H7 (cell line): Measurements from ENCODE around the gene OR8J3. TPM values are rescaled to one million over a fixed set of nuclear protein-coding genes. Genes with fewer than 3 reads are reported as not detected.
"Not testable (repeated sequence)": the region's sequence is repeated elsewhere in the genome, so short reads cannot be mapped to it uniquely, and the experiment has no call there.

Experiments used
- DNase-seq: peaks from one replicate; pipeline ENCODE4 v3.0.0; 2012
- H3K27me3 ChIP-seq: 2 replicates; pipeline ENCODE4 v1.6.0; 2011; ENCODE audit warnings: mild to moderate bottlenecking, low read length; ENCODE audit not compliant: control insufficient read depth, insufficient read depth
- H3K36me3 ChIP-seq: replicated peaks from 2 replicates; pipeline ENCODE4 v1.5.1; 2011; ENCODE audit warnings: low read length; ENCODE audit not compliant: control insufficient read depth, insufficient read depth
- H3K4me3 ChIP-seq: 2 replicates; pipeline ENCODE4 v1.5.1; 2011; ENCODE audit warnings: low read depth, mild to moderate bottlenecking, control low read depth, low read length, moderate library complexity; ENCODE audit not compliant: insufficient read depth
- total RNA-seq: library from RNA; depleted of rRNA; stranded (reverse); fragments of >200 nt; shearing (Covaris generic); gene quantifications from 2 replicates; pipeline ENCODE4 v1.2.3, GENCODE V29; 2014; rRNA removed

OR8J3 gene
- not detected in 2 replicates for total RNA-seq

GRCh38 chr11:56140151-56140661 is at the start of gene OR8J3:
Gene OR8J3, minus strand, starts transcription at chr11:56140201. Its CDS starts 2,483 bp downstream, at chr11:56137718.
- Histone ChIP-seq H3K36me3 (no peaks in the 10 kb centered on the region), H3K27me3 (no peaks in the 10 kb centered on the region), H3K4me3 (no peak within 1 kb of the TSS)
- no peak for DNase-seq

DNA sequence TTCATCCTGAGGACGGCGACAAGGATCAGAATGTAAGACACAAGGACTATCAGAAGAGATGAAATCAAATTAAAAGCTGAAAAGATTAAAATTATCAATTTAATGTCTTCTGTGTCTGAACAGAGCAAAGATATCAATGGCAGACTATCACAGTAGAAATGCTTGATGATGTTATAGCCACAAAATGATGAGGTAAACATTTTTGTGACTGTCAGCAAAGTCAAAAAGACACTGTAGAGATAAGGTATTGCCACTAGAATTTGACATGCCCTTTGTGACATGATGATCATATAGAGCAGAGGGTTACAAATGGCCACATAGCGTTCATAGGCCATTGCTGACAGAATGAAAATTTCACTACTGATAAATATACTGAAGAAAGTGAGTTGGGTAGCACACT is 48.6 kb upstream of the OR8J3 start:
- Histone ChIP-seq H3K4me3 (no peak overlapping the region), H3K27me3 (no peaks in the 10 kb centered on the region), H3K36me3 (no peaks in the 10 kb centered on the region)
- DNase-seq, result no peak

GRCh38 chr11:56183459-56183858 is 43.5 kb upstream of the OR8J3 start:
- no peaks in the 10 kb centered on the region for H3K27me3 ChIP-seq
- H3K4me3 ChIP-seq, result no peak overlapping the region
- H3K36me3 ChIP-seq, result no peaks in the 10 kb centered on the region
- no peak for DNase-seq

GRCh38 chr11:56176318-56176717 is 36.3 kb upstream of the OR8J3 start, which contains the start of gene OR5J2:
Gene OR5J2, plus strand, starts transcription at chr11:56176618. Its CDS starts 0 bp downstream, at chr11:56176618.
- Histone ChIP-seq H3K36me3 (no peaks in the 10 kb centered on the region), H3K4me3 (no peak within 1 kb of the TSS), H3K27me3 (no peaks in the 10 kb centered on the region)
- DNase-seq, result no peak

DNA sequence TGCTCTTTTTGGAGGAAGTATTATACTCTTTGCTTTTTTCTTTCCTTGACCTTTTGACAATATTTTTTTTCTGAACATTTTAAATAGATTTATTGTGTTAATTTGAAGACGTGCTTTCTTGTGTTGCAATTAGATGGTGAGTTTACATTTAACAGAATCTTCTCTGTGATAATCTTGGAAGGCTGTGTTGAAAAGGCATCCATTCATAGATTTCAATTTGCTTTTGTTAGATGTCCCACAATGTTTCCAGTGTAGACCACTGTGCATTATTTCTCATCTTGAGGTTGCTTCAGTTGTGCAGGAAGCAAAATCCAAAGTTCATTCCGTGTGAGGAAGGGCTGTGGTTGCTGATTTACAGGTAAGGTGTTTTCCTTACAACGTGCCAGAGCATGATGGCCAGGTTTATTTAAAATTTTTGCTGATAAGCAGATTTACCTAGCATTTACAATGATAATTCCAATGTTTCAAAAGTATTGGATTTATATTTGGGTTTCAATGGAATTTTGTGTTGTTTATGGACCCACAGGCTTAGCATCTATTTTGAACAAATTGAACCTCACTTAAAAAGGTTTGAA is 32.3 kb upstream of the OR8J3 start:
- H3K36me3 ChIP-seq, result no peaks in the 10 kb centered on the region
- DNase-seq, result no peak
- H3K27me3 ChIP-seq, result no peaks in the 10 kb centered on the region
- H3K4me3 ChIP-seq, result no peak overlapping the region

GRCh38 chr11:56163804-56164203 is 23.8 kb upstream of the OR8J3 start:
- Histone ChIP-seq H3K27me3 (no peaks in the 10 kb centered on the region), H3K36me3 (no peaks in the 10 kb centered on the region), H3K4me3 (no peak overlapping the region)
- DNase-seq, result no peak

DNA sequence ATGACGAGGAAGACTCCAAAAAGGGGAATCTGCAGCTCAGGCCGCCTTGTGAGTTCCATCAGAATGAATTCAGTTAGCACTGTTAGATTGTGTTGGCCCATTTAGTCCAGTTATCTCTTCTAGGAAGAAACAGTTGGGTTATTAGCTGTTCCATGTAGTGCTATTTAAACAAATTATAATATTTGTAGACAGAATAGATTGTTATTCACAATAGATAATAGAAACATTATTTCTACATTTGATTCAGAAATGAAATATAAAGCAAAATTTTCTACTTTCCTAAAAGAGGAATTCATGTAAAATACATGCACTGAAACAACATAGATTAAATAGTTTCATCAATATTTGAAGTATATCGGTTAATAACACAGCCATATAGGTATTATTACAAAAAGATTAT is 20.2 kb upstream of the OR8J3 start, which contains the start of gene OR8K5:
Gene OR8K5, minus strand, starts transcription at position 101 of the 400 bp plus-strand sequence. Its CDS starts 0 bp downstream, at position 101.
- no peaks in the 10 kb centered on the region for H3K27me3 ChIP-seq
- no peak for DNase-seq
- no peak within 1 kb of the TSS for H3K4me3 ChIP-seq
- H3K36me3 ChIP-seq, result no peaks in the 10 kb centered on the region

- Histone ChIP-seq H3K27me3 (no peaks in the 10 kb centered on the region), H3K36me3 (no peaks in the 10 kb centered on the region), H3K4me3 (no peak overlapping the region)
- no peak for DNase-seq
Observed at GRCh38 chr11:56152333-56152732, 12.3 kb upstream of the OR8J3 start.

DNA sequence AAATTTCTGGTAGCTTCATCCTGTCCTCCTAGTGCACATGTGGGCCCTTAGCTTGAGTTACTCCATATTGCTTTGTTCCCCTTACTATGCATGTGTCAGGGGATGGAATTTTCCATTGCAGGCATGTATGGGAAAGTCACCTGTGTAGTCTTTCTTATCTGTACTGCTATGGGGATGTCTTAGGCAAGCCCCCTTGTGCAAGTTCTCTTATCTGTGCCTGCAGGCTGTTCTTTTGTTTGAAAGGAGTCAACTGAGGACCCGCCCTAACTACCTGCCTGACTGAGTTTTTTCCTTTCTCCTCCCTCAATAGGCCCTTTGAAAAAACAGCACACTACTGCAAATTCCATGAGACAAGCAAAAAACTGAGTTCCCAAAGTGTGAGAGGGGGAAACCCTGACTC is 11.4 kb upstream of the OR8J3 start:
- no peak for DNase-seq
- Histone ChIP-seq H3K27me3 (no peaks in the 10 kb centered on the region), H3K4me3 (no peak overlapping the region), H3K36me3 (no peaks in the 10 kb centered on the region)

GRCh38 chr11:56143681-56144080 is 3.7 kb upstream of the OR8J3 start:
- not testable (repeated sequence) for DNase-seq, H3K4me3 ChIP-seq, H3K36me3 ChIP-seq, H3K27me3 ChIP-seq

DNA sequence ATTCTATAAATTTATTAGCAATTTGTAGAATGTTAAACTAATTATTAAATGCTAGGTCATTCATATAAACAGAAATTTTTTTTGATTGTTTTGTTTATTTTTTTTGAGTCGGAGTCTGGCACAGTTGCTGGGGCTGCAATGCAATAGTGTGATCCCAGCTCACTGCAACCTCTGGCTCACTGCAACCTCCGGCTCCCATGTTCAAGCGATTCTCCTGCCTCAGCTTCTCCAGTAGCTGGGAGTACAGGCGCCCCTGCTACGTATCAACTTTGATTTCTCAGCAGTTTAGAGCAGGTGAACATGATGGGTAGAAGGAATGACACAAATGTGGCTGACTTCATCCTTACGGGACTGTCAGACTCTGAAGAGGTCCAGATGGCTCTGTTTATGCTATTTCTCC is 17.9 kb downstream of the OR8J3 start, which contains the start of gene OR8H3:
Gene OR8H3, plus strand, starts transcription at position 301 of the 400 bp plus-strand sequence. Its CDS starts 0 bp downstream, at position 301.
- H3K4me3 ChIP-seq, result no peak within 1 kb of the TSS
- no peaks in the 10 kb centered on the region for H3K36me3 ChIP-seq
- H3K27me3 ChIP-seq, result no peaks in the 10 kb centered on the region
- DNase-seq, result no peak

GRCh38 chr11:56103210-56103737 is 36.7 kb downstream of the OR8J3 start, which contains the start of gene OR8H2:
Gene OR8H2, plus strand, starts transcription at chr11:56103687. Its CDS starts 1,356 bp downstream, at chr11:56105043.
- H3K4me3 ChIP-seq, result no peak within 1 kb of the TSS
- no peak for DNase-seq
- no peaks in the 10 kb centered on the region for H3K27me3 ChIP-seq
- no peaks in the 10 kb centered on the region for H3K36me3 ChIP-seq

DNA sequence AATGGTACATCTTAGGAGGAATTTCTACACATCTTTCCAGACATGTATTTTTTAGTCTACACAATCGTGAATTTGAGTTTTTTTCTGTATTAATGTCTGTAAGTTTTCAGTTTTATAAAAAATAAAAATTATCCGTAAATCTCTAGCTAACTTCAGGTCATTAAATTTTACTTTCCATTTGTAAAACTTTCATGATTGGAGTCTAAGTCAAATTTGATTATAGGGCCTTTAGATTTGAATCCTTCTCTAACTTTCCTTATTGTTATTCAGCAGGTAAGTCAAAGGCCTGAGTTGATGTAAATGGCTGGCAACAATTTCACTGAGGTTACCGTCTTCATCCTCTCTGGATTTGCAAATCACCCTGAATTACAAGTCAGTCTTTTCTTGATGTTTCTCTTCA is 47.0 kb downstream of the OR8J3 start, which contains the start of gene OR8I2:
Gene OR8I2, plus strand, starts transcription at position 301 of the 400 bp plus-strand sequence. Its CDS starts 0 bp downstream, at position 301.
- Histone ChIP-seq H3K4me3 (no peak within 1 kb of the TSS), H3K36me3 (no peaks in the 10 kb centered on the region), H3K27me3 (no peaks in the 10 kb centered on the region)
- DNase-seq, result no peak

GRCh38 chr11:56089697-56090096 is 50.3 kb downstream of the OR8J3 start:
- Histone ChIP-seq H3K4me3 (no peak overlapping the region), H3K27me3 (no peaks in the 10 kb centered on the region), H3K36me3 (no peaks in the 10 kb centered on the region)
- DNase-seq, result no peak
